GM19467 (cell line): ENCODE results near the gene SURF1.
"Not testable (repeated sequence)": the region's sequence is repeated elsewhere in the genome, so short reads cannot be mapped to it uniquely, and the experiment has no call there.

ENCODE experiments used
- ATAC-seq: cut with Tn5 transposase; IDR thresholded peaks from one replicate; pipeline ENCODE4 v1.9.1; 2021; ENCODE audit warnings: mild to moderate bottlenecking, moderate library complexity; ENCODE audit not compliant: unreplicated experiment

Gene SURF1

GRCh38 chr9:133327834-133328484 lies 28.3 kb downstream of the SURF1 start:
- ATAC-seq: no peak

GRCh38 chr9:133327021-133327420 lies 29.3 kb downstream of the SURF1 start:
- ATAC-seq: not testable (repeated sequence)

GRCh38 chr9:133323991-133324703 lies 32.1 kb downstream of the SURF1 start:
- ATAC-seq: no peak

- ATAC-seq: no peak
Measured at GRCh38 chr9:133323211-133323610, 33.1 kb downstream of the SURF1 start.

- ATAC-seq: no peak
Measured at GRCh38 chr9:133322701-133323100, 33.6 kb downstream of the SURF1 start.

- ATAC-seq: no peak
Measured at GRCh38 chr9:133321411-133321935, 34.8 kb downstream of the SURF1 start.

- no peak for ATAC-seq
Measured at GRCh38 chr9:133320421-133320881, 35.8 kb downstream of the SURF1 start.

- ATAC-seq: not testable (repeated sequence)
Measured at GRCh38 chr9:133317551-133317950, 38.7 kb downstream of the SURF1 start.

- no peak for ATAC-seq
Measured at GRCh38 chr9:133315997-133316396, 40.3 kb downstream of the SURF1 start.

GRCh38 chr9:133309608-133310007 lies 46.7 kb downstream of the SURF1 start:
- no peak for ATAC-seq

- ATAC-seq: no peak
Measured at GRCh38 chr9:133307301-133307700, 49.0 kb downstream of the SURF1 start.

- ATAC-seq: no peak
Measured at GRCh38 chr9:133306242-133307204, 49.8 kb downstream of the SURF1 start.

GRCh38 chr9:133305731-133306130 lies 50.6 kb downstream of the SURF1 start:
- ATAC-seq: no peak

GRCh38 chr9:133304477-133305377 lies 51.6 kb downstream of the SURF1 start:
- ATAC-seq: no peak

GRCh38 chr9:133304158-133304470 lies 52.2 kb downstream of the SURF1 start:
- ATAC-seq: no peak

- no peak for ATAC-seq
Measured at GRCh38 chr9:133303266-133304157, 52.8 kb downstream of the SURF1 start.
